Right ventricle myocardium inferior (tissue), 1 donor: Measurements from ENCODE around the gene RPGRIP1L. TPM values are rescaled to one million over a fixed set of nuclear protein-coding genes. Genes with fewer than 3 reads are reported as not detected.

Experiments
- ATAC-seq: fragments of 200-7000 bp; cut with Tn5 transposase; one replicate; pipeline ENCODE4 v1.9.1; 2020; ENCODE audit warnings: mild to moderate bottlenecking, moderate library complexity
- DNase-seq: peaks from one replicate; pipeline ENCODE4 v3.0.0; 2021; ENCODE audit errors: missing footprints
- intact Hi-C: fragments of 100-400 bp; cut with DNase I; formaldehyde crosslinking; loops from one replicate; pipeline ENCODE4 v1.11.0; 2022
- total RNA-seq: library from RNA; stranded (reverse); fragmentation: NEBNext Ultra II Directional; extraction: Animal tissue kit (Norgen Biotek cat#: 25700); gene quantifications from one replicate; pipeline ENCODE4 v1.2.1, GENCODE V29; 2021
- donor health status: DM: no; HTN: yes; CAD: no; lungs with severe emphysema.

RPGRIP1L gene
- total RNA-seq, 1 donor from 2014 or later = 2.1 TPM

- no peak for ATAC-seq
These were observed 126.8 kb downstream of the RPGRIP1L start for GRCh38 chr16:53576904-53577303.

DNA sequence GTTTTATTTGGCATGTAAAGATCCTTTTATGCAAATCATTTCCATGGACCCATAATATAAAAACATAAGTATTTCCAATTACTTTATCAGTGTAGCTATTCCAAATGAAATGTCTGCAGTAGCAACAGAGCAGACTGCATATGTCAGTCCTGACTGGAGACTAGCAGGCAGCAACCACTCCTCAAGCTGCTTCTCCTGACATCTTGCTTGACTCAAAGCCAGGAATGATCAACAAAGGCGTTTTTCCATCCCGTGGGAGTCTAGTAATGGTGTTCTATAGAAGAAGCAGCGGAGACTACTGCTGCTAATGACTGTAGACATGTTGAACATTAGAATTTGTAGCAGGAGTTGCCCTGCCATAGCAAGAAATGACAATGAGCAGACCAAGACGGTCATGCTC lies 127.4 kb downstream of the RPGRIP1L start:
- ATAC-seq (no peak), DNase-seq (no peak)
- intact Hi-C loops = no loop called here

More at GRCh38 chr16:53576904-53577303, 126.8 kb downstream of the RPGRIP1L start:
- intact Hi-C loops = no loop called here
- DNase-seq = no peak

GRCh38 chr16:53571763-53572162 lies 131.9 kb downstream of the RPGRIP1L start:
- no peak for ATAC-seq
- intact Hi-C loops = no loop called here
- DNase-seq = no peak

- no peak for ATAC-seq
- no peak for DNase-seq
- intact Hi-C loops = no loop called here
These were observed 137.0 kb downstream of the RPGRIP1L start for GRCh38 chr16:53566552-53567245.

- ATAC-seq = no peak
- DNase-seq = no peak
- intact Hi-C loops = no loop called here
These were observed 138.3 kb downstream of the RPGRIP1L start for GRCh38 chr16:53565296-53565863.

DNA sequence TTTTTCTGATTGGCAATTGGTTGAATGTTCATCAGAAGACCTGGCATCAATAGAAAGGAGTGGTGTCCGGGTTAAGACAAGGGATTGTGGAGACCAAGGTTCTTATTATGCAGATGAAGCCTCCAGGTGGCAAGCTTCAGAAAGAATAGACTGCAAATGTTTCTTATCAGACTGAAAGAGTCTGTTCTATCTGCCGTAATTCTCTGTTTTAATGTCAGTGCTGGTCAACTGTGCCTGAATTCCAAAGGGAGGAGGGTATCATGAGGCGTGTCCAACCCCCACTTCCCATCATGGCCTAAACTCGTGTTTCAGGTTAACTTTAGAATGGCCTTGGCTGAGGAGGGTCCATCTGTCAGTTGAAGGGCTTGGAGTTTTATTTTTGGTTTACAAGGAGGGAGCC lies 140.2 kb downstream of the RPGRIP1L start:
- intact Hi-C loops = no loop called here
- DNase-seq (no peak), ATAC-seq (no peak)

DNA sequence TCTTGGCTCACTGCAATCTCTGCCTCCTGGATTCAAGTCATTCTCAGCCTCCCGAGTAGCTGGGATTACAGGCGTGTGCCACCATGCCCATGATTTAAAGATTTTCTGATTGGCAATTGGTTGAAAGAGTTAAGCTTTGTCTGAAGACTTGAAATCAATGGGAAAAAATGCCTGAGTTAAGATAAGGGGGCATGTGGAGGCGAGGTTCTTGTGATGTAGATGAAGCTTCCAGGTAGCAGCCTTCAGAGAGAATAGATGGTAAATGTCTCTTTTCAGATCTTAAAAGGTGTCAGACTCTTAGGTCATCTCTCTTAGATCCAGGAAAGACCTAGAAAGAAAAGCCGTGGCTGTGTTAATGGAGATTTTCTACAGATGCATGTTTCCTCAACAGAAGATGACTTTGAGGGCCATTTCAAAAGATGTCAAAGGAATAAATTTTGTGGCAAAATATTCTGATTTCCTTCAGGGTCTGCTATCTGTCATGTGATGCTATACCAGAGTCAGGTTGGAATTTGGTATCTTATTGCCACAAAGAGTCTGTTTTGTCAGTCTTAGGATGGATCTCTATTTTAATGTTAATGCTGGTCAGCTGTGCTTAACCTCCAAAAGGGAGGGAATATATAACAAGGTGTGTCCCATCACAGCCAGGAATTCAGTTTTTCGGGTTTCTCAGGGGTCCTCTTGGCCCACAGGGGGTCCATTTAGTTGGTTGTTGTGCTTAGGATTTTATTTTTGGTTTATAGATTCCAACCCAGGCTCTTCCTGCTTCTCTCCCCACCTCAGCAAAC lies 142.4 kb downstream of the RPGRIP1L start:
- DNase-seq (no peak), ATAC-seq (no peak)
- intact Hi-C loops = no loop called here

- no peak for ATAC-seq
- intact Hi-C loops = loop anchor here (10.0 kb wide), 1 partner anchor 1815 kb away; no protein-coding TSS in a partner anchor
- DNase-seq = no peak
These were observed 144.2 kb downstream of the RPGRIP1L start for GRCh38 chr16:53559270-53559951.

DNA sequence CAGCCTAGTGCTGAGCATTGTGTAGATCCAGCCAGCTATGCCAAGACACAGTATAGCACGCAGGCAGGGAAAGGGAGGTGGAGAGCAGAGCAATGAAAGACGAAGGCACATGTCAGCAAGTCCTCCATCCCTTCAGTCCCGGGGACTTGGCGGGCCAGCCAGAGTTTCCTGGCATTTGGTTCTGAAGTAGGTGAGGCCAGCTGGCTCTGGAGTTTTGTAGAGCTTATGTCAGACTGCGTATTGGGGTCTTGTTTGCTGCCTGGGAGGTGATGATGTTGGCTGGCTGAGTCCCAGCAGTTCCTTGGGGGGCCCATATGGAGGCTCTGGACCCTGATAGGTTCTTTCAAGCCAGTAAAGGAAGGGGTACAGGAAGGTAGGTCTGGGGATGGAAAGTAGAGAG lies 144.9 kb downstream of the RPGRIP1L start:
- no peak for DNase-seq
- peak; percentile 80 for ATAC-seq
- intact Hi-C loops = loop anchor here (10.0 kb wide), 1 partner anchor 1816 kb away; no protein-coding TSS in a partner anchor

DNA sequence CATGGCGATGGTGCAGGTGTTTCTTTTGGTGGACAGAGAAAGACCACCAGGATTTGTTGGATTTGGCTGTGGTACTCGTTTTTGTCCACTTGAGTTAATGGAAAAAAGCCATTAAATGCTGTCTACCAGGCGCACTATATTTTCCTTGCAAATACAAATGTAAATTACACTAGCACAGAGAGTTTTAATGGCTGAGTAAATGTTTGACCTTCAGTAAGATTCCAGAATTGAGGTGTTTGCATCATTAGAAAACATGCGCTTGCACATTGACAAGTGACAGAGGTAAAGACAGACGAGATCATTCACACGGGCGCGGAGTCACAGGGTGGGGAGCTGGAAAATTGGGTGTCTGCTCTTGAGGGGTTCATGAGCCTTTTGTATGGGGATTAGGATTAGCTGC lies 147.1 kb downstream of the RPGRIP1L start:
- intact Hi-C loops = loop anchor here (10.0 kb wide), 1 partner anchor 1818 kb away; no protein-coding TSS in a partner anchor
- no peak for ATAC-seq
- no peak for DNase-seq

DNA sequence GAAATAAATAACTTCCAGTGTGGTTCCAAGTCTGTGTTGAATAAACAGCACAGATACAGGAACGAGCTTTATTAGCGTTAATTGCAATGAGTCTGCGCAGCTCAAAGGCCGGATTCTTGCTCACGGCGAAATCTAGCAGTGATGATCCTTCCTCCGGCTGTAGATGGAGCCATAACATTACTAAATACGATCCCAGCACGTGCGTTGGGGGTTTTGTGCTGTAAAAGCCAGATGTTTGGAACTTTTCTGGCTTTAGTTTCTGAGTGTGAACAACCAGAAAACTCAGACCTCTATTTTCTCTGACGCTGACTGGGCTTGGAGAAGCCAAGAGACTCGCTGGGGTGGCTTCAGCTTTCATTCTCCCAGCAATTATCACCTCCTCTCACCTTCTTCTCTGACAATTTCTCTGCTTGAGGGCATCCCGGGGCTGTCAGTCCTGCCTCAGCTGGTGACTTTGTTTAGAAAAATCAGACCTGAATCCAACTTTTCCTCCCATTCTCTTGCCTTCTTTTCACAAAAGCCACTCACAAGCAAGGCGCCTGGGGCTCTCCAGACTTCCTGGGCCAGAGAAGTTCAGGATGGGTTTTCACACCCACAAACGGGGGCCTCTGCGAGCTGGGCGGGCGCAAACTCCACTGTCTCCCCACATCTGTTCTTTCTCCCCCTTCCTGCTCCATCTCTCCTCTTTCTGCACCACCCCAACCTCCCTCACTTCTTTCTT lies 153.5 kb downstream of the RPGRIP1L start:
- peak; percentile 82 for ATAC-seq
- intact Hi-C loops = loop anchor here (10.0 kb wide), 1 partner anchor 1825 kb away; no protein-coding TSS in a partner anchor
- no peak for DNase-seq

Other genes with a start within 250 kb of the RPGRIP1L start
- 89.7 TPM for gene AKTIP, start 200.7 kb downstream of the RPGRIP1L start, total RNA-seq
- 69.5 TPM for gene FTO, start 297 bp upstream of the RPGRIP1L start, total RNA-seq